HG02884 (cell line): Measurements from ENCODE around the gene ABCD1.
"Not testable (repeated sequence)": the region's sequence is repeated elsewhere in the genome, so short reads cannot be mapped to it uniquely, and the experiment has no call there.

Experiments used
- ATAC-seq: cut with Tn5 transposase; IDR thresholded peaks from one replicate; pipeline ENCODE4 v1.9.1; 2021; ENCODE audit warnings: mild to moderate bottlenecking, moderate library complexity; ENCODE audit not compliant: unreplicated experiment

The ABCD1 gene

GRCh38 chrX:153731845-153732215 is 7.2 kb downstream of the ABCD1 start:
- ATAC-seq = no peak

- ATAC-seq = no peak
These were observed 7.7 kb downstream of the ABCD1 start for GRCh38 chrX:153732401-153732800.

GRCh38 chrX:153733651-153734240 is 9.1 kb downstream of the ABCD1 start:
- ATAC-seq = no peak

- ATAC-seq = no peak
These were observed 10.2 kb downstream of the ABCD1 start for GRCh38 chrX:153734871-153735270.

- no peak for ATAC-seq
These were observed 10.6 kb downstream of the ABCD1 start for GRCh38 chrX:153735274-153735673.

GRCh38 chrX:153736071-153736820 is 11.6 kb downstream of the ABCD1 start:
- ATAC-seq = no peak

- ATAC-seq = no peak
These were observed 12.3 kb downstream of the ABCD1 start for GRCh38 chrX:153736871-153737441.

- ATAC-seq = no peak
These were observed 13.5 kb downstream of the ABCD1 start for GRCh38 chrX:153738056-153738605.

- ATAC-seq = no peak
These were observed 15.3 kb downstream of the ABCD1 start for GRCh38 chrX:153739754-153740486.

GRCh38 chrX:153740631-153741222 is 16.1 kb downstream of the ABCD1 start:
- no peak for ATAC-seq

- ATAC-seq = no peak
These were observed 16.8 kb downstream of the ABCD1 start for GRCh38 chrX:153741446-153741845.

- ATAC-seq = not testable (repeated sequence)
These were observed 17.5 kb downstream of the ABCD1 start for GRCh38 chrX:153742111-153742510.

GRCh38 chrX:153742796-153743467 is 18.3 kb downstream of the ABCD1 start:
- ATAC-seq = not testable (repeated sequence)

GRCh38 chrX:153743468-153744209 is 19.0 kb downstream of the ABCD1 start:
- ATAC-seq = not testable (repeated sequence)

- no peak for ATAC-seq
These were observed 19.8 kb downstream of the ABCD1 start for GRCh38 chrX:153744210-153745066.

- ATAC-seq = not testable (repeated sequence)
These were observed 20.4 kb downstream of the ABCD1 start for GRCh38 chrX:153745067-153745433.

GRCh38 chrX:153746359-153746758 is 21.7 kb downstream of the ABCD1 start:
- no peak for ATAC-seq

- ATAC-seq = not testable (repeated sequence)
These were observed 22.3 kb downstream of the ABCD1 start for GRCh38 chrX:153746991-153747390.

GRCh38 chrX:153749017-153749416 is 24.4 kb downstream of the ABCD1 start:
- ATAC-seq = not testable (repeated sequence)
